RCC 7860 (cell line): ENCODE data around the gene DDAH1.

Experiments used
- DNase-seq: peaks from one replicate; pipeline ENCODE4 v3.0.0-alpha.2; 2015; ENCODE audit warnings: low spot score
- FAIRE-seq: peaks from 2 replicates; lab custom pipeline; 2012; peaks lifted over from hg19 to GRCh38; lab: Jason Lieb, UNC

The DDAH1 gene

GRCh38 chr1:85314726-85315125 lies 150.2 kb downstream of the DDAH1 start:
- no peak for DNase-seq
- FAIRE-seq = no peak

- FAIRE-seq = peak; percentile 45
- DNase-seq = peak; percentile 71
These were observed 150.9 kb downstream of the DDAH1 start for GRCh38 chr1:85313888-85314696.

- FAIRE-seq (no peak), DNase-seq (no peak)
These were observed 153.1 kb downstream of the DDAH1 start for GRCh38 chr1:85311818-85312217.

GRCh38 chr1:85308833-85309350 lies 156.1 kb downstream of the DDAH1 start:
- FAIRE-seq (no peak), DNase-seq (no peak)

- FAIRE-seq (peak; percentile 65), DNase-seq (peak; percentile 78)
These were observed 156.7 kb downstream of the DDAH1 start for GRCh38 chr1:85307987-85308832.

GRCh38 chr1:85306236-85306635 lies 158.7 kb downstream of the DDAH1 start:
- no peak for FAIRE-seq
- no peak for DNase-seq

- FAIRE-seq = no peak
These were observed 161.4 kb downstream of the DDAH1 start for GRCh38 chr1:85303440-85304162.

GRCh38 chr1:85300140-85300539 lies 164.8 kb downstream of the DDAH1 start:
- no peak for DNase-seq
- FAIRE-seq = no peak

More at GRCh38 chr1:85303440-85304162, 161.4 kb downstream of the DDAH1 start:
- no peak for DNase-seq

- FAIRE-seq (peak; percentile 98), DNase-seq (peak; percentile 99)
These were observed 166.9 kb downstream of the DDAH1 start for GRCh38 chr1:85297855-85298629.

GRCh38 chr1:85297538-85297854 lies 167.5 kb downstream of the DDAH1 start:
- DNase-seq (no peak), FAIRE-seq (no peak)

- peak; percentile 41 for DNase-seq
- no peak for FAIRE-seq
These were observed 168.0 kb downstream of the DDAH1 start for GRCh38 chr1:85296980-85297379.

GRCh38 chr1:85295654-85296053 lies 169.3 kb downstream of the DDAH1 start:
- no peak for DNase-seq
- no peak for FAIRE-seq

GRCh38 chr1:85295006-85295431 lies 169.9 kb downstream of the DDAH1 start:
- FAIRE-seq (peak; percentile 94), DNase-seq (peak; percentile 92)

GRCh38 chr1:85290826-85291225 lies 174.1 kb downstream of the DDAH1 start:
- DNase-seq (no peak), FAIRE-seq (no peak)

- DNase-seq (no peak), FAIRE-seq (no peak)
These were observed 175.1 kb downstream of the DDAH1 start for GRCh38 chr1:85289848-85290335.

- DNase-seq (peak; percentile 93), FAIRE-seq (peak; percentile 99)
These were observed 175.6 kb downstream of the DDAH1 start for GRCh38 chr1:85289207-85289847.

- FAIRE-seq = no peak
- DNase-seq = no peak
These were observed 180.8 kb downstream of the DDAH1 start for GRCh38 chr1:85284202-85284601.

- FAIRE-seq (no peak), DNase-seq (no peak)
These were observed 181.3 kb downstream of the DDAH1 start for GRCh38 chr1:85283475-85284199.

GRCh38 chr1:85282424-85282823 lies 182.5 kb downstream of the DDAH1 start:
- no peak for DNase-seq
- FAIRE-seq = no peak
